ENCODE measurements around the gene COL20A1. TPM values are rescaled to one million over a fixed set of nuclear protein-coding genes. Genes with fewer than 3 reads are reported as not detected.

Gene COL20A1
- total RNA-seq, 4 donors from 2014 or later: 0.97 to 1.2 TPM; not detected in 2

GRCh38 chr20:63256954-63257353 is 36.0 kb upstream of the COL20A1 start:
- intact Hi-C loops (cut with DNase I; ENCODE audit: low total_unique reads): no loop called here
- peaks cover 0 to 18% of the 10 kb centered on the region in 2 donors for H3K4me1 ChIP-seq
- H3K27me3 ChIP-seq: peaks cover 5 to 24% of the 10 kb centered on the region in 2 donors
- no peak overlapping the region for H3K27ac ChIP-seq
- TF ChIP-seq POLR2A (IDR thresholded peaks at IDR 0.05): no peak
- TF ChIP-seq CTCF (IDR thresholded peaks at IDR 0.05): no peak
- H3K9me3 ChIP-seq: no peaks in the 10 kb centered on the region
- H3K4me3 ChIP-seq: no peak overlapping the region
- no peak for DNase-seq
- H3K36me3 ChIP-seq: no peaks in the 10 kb centered on the region

- DNase-seq: no peak
- no peak for TF ChIP-seq CTCF (IDR thresholded peaks at IDR 0.05)
- TF ChIP-seq POLR2A (IDR thresholded peaks at IDR 0.05): no peak
- H3K27ac ChIP-seq: no peak overlapping the region
- H3K27me3 ChIP-seq: peaks cover 5 to 21% of the 10 kb centered on the region in 2 donors
- H3K4me3 ChIP-seq: no peak overlapping the region
- no peaks in the 10 kb centered on the region for H3K36me3 ChIP-seq
- H3K4me1 ChIP-seq: peaks cover 0 to 18% of the 10 kb centered on the region in 2 donors
- intact Hi-C loops (cut with DNase I; ENCODE audit: low total_unique reads): no loop called here
- no peaks in the 10 kb centered on the region for H3K9me3 ChIP-seq
Observed at GRCh38 chr20:63257629-63258028, 35.4 kb upstream of the COL20A1 start.

- Histone ChIP-seq H3K9me3 (no peaks in the 10 kb centered on the region), H3K27ac (no peak overlapping the region), H3K4me3 (no peak overlapping the region), H3K4me1 (peaks cover 0 to 10% of the 10 kb centered on the region in 2 donors), H3K36me3 (no peaks in the 10 kb centered on the region), H3K27me3 (peaks cover 4 to 15% of the 10 kb centered on the region in 2 donors)
- intact Hi-C loops (cut with DNase I; ENCODE audit: low total_unique reads): no loop called here
- no peak for DNase-seq
- TF ChIP-seq CTCF (IDR thresholded peaks at IDR 0.05) (no peak), POLR2A (IDR thresholded peaks at IDR 0.05) (no peak)
Observed at GRCh38 chr20:63258781-63259180, 34.2 kb upstream of the COL20A1 start.

GRCh38 chr20:63259734-63260460 is 33.1 kb upstream of the COL20A1 start:
- Histone ChIP-seq H3K27ac (no peak overlapping the region), H3K27me3 (peaks cover 0 to 11% of the 10 kb centered on the region in 2 donors)
- intact Hi-C loops (cut with DNase I; ENCODE audit: low total_unique reads): no loop called here

More at GRCh38 chr20:63259734-63260460, 33.1 kb upstream of the COL20A1 start:
- Histone ChIP-seq H3K9me3 (no peaks in the 10 kb centered on the region), H3K36me3 (no peaks in the 10 kb centered on the region), H3K4me3 (no peak overlapping the region), H3K4me1 (no peaks in the 10 kb centered on the region)
- DNase-seq: no peak
- TF ChIP-seq POLR2A (IDR thresholded peaks at IDR 0.05): no peak
- no peak for TF ChIP-seq CTCF (IDR thresholded peaks at IDR 0.05)

Data from uterus (tissue), 4 donors.